ENCODE measurements around the gene SPSB4. TPM values are rescaled to one million over a fixed set of nuclear protein-coding genes. Genes with fewer than 3 reads are reported as not detected.
"Not testable (repeated sequence)": the region's sequence is repeated elsewhere in the genome, so short reads cannot be mapped to it uniquely, and the experiment has no call there.

The SPSB4 gene
- total RNA-seq, 1 donor from 2014 or later, result not detected

DNA sequence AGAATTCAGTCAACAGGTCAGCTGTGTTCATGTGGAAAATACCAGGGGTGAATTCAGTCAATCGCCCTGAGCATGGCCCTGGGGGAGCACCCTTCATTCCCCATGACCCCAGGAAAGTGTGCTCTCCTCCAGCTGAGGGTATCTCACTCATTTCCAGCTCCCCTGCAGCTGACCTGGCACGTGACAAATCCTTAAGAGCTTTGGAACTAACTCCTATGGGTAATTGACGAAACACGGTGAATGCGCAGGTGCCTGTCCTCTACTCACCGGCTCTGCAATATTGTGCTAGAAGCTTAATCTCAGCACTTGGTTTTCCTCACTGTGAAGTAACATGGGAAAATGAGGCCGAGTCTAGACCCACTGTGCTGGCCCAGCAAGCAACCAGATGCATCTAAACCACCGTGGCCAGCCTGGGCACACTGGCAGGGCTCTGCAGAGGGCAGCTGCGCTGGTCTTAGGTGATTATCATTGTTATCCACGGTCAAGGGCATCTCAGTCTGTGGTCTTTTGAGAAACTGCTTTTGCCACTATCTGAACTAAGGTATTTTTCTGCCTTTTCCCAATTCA is 63.1 kb downstream of the SPSB4 start:
- Mint-ChIP-seq H3K4me1 (no peaks in the 10 kb centered on the region), H3K27me3 (peaks cover 2% of the 10 kb centered on the region), H3K36me3 (ENCODE audit: low read depth) (no peaks in the 10 kb centered on the region), H3K4me3 (no peak overlapping the region), H3K9me3 (peaks cover 3% of the 10 kb centered on the region), H3K27ac (no peak overlapping the region)
- ChIA-PET CTCF (interaction anchor here (1.4 kb wide), 1 partner anchor 9 kb away, joined by 5 read pairs; no protein-coding TSS in a partner anchor), POLR2A (no interaction called here)
- TF ChIP-seq, protein P1, sequence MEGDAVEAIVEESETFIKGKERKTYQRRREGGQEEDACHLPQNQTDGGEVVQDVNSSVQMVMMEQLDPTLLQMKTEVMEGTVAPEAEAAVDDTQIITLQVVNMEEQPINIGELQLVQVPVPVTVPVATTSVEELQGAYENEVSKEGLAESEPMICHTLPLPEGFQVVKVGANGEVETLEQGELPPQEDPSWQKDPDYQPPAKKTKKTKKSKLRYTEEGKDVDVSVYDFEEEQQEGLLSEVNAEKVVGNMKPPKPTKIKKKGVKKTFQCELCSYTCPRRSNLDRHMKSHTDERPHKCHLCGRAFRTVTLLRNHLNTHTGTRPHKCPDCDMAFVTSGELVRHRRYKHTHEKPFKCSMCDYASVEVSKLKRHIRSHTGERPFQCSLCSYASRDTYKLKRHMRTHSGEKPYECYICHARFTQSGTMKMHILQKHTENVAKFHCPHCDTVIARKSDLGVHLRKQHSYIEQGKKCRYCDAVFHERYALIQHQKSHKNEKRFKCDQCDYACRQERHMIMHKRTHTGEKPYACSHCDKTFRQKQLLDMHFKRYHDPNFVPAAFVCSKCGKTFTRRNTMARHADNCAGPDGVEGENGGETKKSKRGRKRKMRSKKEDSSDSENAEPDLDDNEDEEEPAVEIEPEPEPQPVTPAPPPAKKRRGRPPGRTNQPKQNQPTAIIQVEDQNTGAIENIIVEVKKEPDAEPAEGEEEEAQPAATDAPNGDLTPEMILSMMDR (IDR thresholded peaks at IDR 0.05), result no peak
- ATAC-seq (ENCODE audit: low read depth) (no peak), DNase-seq (no peak)
- intact Hi-C loops (cut with micrococcal nuclease), result no loop called here

DNA sequence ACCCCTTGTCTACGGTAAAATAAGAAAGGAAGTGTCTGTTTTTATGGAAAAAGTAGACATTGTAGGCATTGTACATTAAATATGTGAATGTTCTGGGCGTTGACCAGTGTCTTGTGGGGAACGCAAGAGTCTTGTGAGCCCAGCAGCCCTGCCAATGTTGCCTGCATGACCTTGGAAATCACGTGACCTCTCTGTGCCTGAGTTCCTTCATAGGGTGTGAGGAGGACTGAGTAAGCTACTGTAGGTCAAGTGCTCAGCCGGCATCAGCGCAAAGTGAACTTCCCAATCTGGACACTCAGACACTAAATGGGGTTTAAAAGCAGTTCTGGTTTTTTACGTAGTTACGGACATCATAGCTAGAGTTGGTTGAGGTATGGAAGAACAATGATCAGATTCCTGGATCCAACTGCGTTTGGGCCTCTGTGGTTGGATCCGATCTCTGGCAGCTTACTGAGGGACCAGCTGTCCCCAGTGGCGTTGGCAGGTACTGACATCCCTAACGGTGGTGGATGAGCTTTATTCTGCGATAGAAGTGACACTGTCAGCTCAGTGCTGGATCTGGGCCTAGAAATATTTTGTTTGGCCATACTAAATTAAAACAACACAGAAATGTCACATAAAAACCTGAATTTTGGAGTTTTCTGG is 63.8 kb downstream of the SPSB4 start:
- ChIA-PET CTCF (interaction anchor here (1.4 kb wide), 1 partner anchor 9 kb away, joined by 5 read pairs; no protein-coding TSS in a partner anchor), POLR2A (no interaction called here)
- no peaks in the 10 kb centered on the region for H3K4me1 Mint-ChIP-seq
- H3K9me3 Mint-ChIP-seq, result peaks cover 3% of the 10 kb centered on the region
- ATAC-seq (ENCODE audit: low read depth) (no peak), DNase-seq (no peak)
- no peaks in the 10 kb centered on the region for H3K36me3 Mint-ChIP-seq (ENCODE audit: low read depth)
- H3K27me3 Mint-ChIP-seq, result peaks cover 5% of the 10 kb centered on the region
- intact Hi-C loops (cut with micrococcal nuclease), result no loop called here
- no peak overlapping the region for H3K4me3 Mint-ChIP-seq
- TF ChIP-seq, protein P1 (IDR thresholded peaks at IDR 0.05), result no peak
- H3K27ac Mint-ChIP-seq, result no peak overlapping the region

DNA sequence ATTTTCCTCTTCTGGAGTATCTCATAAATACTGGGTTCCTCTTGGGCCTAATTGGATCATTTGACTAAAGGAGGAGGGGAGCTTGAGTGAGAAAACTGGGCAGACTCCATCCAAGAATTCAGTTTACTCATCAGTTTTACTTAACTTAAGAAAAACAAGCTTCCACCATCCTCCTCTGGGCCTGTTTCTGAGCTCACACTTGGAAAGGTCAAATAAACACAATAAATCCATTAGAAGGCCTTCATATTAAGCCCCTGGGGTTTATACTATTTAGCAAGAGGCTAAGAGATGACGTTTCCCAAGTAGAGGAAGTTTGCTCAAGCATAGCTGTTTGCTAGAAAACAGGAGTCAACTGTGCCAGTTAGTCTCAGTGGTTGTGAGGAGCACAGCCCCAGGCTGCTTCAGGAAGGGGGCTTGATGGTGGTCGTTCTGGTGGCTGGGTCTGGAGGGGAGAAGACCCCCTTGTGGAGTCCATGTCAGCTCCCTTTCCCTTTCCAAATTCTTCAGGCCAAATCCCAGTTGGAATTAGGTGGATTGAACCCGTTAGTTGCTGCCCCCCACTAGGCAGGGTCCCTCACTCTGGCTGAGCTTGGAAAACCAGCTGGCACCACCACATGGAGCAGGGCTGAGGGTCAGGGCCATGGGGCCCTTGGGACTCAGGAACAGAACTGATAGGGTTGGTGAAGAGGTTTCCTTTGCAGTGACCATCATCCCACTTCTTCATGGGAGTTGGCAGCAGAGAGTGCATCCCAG is 64.8 kb downstream of the SPSB4 start:
- Mint-ChIP-seq H3K27me3 (peaks cover 8% of the 10 kb centered on the region), H3K36me3 (ENCODE audit: low read depth) (no peaks in the 10 kb centered on the region), H3K4me1 (no peaks in the 10 kb centered on the region), H3K4me3 (no peak overlapping the region), H3K9me3 (peaks cover 3% of the 10 kb centered on the region), H3K27ac (no peak overlapping the region)
- ChIA-PET CTCF (no interaction called here), POLR2A (no interaction called here)
- intact Hi-C loops (cut with micrococcal nuclease), result no loop called here
- no peak for ATAC-seq (ENCODE audit: low read depth)
- DNase-seq, result no peak
- TF ChIP-seq, protein P1 (IDR thresholded peaks at IDR 0.05), result no peak

DNA sequence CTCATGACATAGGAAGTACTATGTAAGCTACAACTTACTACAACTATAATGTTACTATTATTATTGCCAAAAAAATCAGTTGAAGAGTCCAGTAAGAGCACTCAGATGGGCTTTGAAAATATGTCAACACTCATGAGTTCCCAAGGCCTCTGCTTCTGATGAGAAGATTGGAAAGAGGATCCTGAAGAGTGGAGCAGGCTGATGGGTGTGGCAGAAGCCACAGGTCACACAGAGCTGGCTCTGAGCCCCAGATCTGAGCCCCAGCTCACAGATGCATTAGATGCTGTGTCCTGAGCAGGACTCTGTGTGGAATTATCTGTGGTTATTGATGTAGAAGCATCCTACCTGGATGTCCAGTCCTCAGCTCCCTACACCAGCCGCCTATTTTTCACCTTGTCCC is 65.6 kb downstream of the SPSB4 start:
- DNase-seq (no peak), ATAC-seq (ENCODE audit: low read depth) (no peak)
- H3K36me3 Mint-ChIP-seq (ENCODE audit: low read depth), result no peaks in the 10 kb centered on the region
- TF ChIP-seq, protein P1 (IDR thresholded peaks at IDR 0.05), result no peak
- H3K4me1 Mint-ChIP-seq, result no peaks in the 10 kb centered on the region
- peaks cover 8% of the 10 kb centered on the region for H3K27me3 Mint-ChIP-seq
- intact Hi-C loops (cut with micrococcal nuclease), result no loop called here
- H3K4me3 Mint-ChIP-seq, result no peak overlapping the region
- no peak overlapping the region for H3K27ac Mint-ChIP-seq
- POLR2A ChIA-PET, result no interaction called here
- peaks cover 3% of the 10 kb centered on the region for H3K9me3 Mint-ChIP-seq
- CTCF ChIA-PET, result no interaction called here

DNA sequence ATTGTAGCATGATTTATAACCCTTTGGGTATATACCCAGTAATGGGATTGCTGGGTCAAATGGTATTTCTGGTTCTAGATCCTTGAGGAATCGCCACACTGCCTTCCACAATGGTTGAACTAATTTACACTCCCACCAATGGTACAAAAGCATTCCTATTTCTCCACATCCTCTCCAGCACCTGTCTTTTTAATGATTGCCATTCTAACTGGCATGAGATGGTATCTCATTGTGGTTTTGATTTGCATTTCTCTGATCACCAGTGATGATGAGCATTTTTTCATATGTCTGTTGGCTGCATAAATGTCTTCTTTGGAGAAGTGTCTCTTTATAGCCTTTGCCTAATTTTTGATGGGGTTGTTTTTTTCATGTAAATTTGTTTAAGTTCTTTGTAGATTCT is 66.8 kb downstream of the SPSB4 start:
- H3K36me3 Mint-ChIP-seq (ENCODE audit: low read depth); DNase-seq; H3K4me1 Mint-ChIP-seq; intact Hi-C loops (cut with micrococcal nuclease); POLR2A ChIA-PET; H3K4me3 Mint-ChIP-seq; ATAC-seq (ENCODE audit: low read depth); CTCF ChIA-PET; H3K27ac Mint-ChIP-seq; H3K9me3 Mint-ChIP-seq: not testable (repeated sequence)
- peaks cover 12% of the 10 kb centered on the region for H3K27me3 Mint-ChIP-seq

All from activated B cell treated with CpG ODN at 0.5 μM for 24 hours (primary cell).